GM12874 (cell line): ENCODE measurements around the gene BBIP1.

Experiments used
- TF ChIP-seq, protein P1 (sequence below): IDR thresholded peaks from 2 replicates; pipeline ENCODE4 v1.5.1; 2011; ENCODE audit warnings: low read depth, mild to moderate bottlenecking, control low read depth, low read length, moderate library complexity; ENCODE audit not compliant: insufficient read depth

Gene BBIP1

DNA sequence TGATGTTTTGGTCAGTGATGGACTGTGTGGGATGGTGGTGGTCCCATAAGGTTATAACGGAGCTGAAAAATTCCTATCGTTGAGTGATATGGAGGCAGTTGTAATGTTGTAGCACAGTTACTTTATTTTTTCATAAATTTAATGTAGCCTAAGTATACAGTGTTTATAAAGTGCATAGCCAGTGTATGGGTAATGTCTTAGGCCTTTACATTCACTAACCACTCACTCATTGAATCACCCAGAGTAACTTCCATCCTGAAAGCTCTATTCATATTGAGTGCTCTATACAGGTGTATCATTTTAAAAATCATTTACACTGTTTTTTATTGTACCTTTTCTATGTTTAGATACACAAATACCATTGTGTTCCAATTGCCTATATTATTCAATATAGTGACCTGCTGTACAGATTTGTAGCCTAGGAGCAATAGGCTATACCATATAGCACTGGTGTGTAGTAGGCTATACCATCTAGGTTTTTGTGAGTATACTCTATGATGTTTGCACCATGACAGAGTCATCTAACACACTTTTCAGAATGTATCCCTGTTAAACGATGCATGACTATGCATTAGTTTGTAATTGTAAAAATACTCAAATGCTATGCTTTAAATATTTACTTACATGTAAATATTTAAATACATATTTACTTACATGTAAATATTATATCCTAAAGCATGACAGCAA lies 26.2 kb downstream of the BBIP1 start:
- TF ChIP-seq, protein P1, sequence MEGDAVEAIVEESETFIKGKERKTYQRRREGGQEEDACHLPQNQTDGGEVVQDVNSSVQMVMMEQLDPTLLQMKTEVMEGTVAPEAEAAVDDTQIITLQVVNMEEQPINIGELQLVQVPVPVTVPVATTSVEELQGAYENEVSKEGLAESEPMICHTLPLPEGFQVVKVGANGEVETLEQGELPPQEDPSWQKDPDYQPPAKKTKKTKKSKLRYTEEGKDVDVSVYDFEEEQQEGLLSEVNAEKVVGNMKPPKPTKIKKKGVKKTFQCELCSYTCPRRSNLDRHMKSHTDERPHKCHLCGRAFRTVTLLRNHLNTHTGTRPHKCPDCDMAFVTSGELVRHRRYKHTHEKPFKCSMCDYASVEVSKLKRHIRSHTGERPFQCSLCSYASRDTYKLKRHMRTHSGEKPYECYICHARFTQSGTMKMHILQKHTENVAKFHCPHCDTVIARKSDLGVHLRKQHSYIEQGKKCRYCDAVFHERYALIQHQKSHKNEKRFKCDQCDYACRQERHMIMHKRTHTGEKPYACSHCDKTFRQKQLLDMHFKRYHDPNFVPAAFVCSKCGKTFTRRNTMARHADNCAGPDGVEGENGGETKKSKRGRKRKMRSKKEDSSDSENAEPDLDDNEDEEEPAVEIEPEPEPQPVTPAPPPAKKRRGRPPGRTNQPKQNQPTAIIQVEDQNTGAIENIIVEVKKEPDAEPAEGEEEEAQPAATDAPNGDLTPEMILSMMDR = no peak

DNA sequence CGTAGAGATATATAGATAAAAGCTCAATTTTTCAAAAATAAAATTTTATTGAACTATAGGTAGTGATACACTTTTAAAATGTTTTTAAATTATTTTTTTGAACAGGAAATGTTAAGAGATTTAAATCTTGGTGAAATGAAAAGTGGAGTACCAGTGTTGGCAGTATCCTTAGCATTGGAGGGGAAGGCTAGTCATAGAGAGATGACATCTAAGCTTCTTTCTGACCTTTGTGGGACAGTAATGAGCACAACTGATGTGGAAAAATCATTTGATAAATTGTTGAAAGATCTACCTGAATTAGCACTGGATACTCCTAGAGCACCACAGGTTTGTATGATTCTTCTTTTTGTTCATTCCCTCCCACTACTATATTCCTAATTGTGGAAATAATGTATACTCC lies 31.4 kb downstream of the BBIP1 start:
- TF ChIP-seq, protein P1 = no peak

DNA sequence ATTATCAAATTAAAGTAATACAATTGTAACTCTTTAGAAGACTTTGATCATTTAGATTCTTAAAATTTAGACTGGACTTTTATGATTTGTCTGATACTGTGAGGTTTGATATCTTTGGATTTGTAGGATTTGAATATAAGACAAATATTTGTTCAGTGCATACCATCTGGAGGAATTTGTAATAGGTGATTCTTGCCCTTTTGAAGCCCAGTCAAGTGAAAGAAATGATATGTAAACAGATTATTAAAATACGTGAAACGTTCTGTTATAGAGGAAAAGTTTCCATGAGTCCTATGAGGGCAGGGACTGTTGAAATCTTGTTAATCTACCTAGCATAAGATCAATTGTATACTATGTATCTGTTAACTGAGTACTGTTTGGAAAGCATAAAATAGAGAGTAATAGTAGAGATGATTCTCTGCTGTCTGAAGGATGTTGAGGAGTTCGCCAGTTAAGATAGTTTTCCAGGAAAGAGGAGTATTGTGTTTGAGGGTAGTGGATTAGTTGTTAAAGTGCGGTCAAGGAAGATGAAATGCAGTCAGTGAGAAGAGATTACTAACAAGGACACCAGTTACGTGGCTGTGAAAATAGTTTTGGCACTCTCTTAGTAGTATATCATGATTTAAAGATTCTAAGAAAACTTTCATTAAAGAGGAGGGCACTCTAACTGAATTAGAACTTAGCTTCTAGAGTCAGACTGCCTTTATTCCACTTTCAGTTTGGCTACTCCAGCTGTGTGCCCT lies 32.9 kb downstream of the BBIP1 start:
- TF ChIP-seq, protein P1 = no peak

DNA sequence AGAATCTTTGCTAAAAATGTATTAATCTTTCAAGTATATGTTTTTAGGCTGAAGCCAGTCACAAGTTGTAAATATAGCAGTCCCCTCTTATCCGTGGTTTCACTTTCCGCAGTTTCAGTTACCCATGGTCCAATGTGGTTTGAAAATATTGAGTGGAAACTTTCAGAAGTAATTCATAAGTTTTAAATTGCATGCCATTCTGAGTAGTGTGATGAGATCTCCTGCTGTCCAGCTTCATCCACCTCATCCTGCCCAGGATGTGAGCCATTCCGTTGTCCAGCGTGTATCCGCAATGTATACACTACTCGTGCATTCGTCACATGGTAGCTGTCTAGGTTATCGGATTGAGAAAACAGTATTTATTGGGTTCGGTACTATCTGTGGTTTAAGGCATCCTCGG lies 35.1 kb downstream of the BBIP1 start:
- TF ChIP-seq, protein P1 = no peak

DNA sequence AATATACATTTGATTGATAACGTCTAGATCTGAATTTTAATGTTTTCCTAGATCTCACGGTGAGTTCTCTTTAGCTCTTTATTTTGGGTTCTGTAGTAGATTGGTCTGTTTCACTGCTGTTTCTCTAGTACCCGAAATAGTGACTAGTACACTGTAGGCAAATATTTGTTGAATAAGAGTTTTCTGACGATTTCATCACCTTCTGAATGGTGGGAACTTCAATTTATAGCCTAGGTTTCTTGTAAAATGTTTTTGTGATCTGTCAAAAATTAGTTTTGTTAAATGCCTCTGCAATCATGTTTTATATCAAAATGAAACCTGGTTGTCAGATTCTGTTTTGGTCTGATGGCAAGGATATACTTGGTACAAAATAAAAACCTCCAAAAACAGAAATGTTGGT lies 37.1 kb downstream of the BBIP1 start:
- TF ChIP-seq, protein P1 = no peak

DNA sequence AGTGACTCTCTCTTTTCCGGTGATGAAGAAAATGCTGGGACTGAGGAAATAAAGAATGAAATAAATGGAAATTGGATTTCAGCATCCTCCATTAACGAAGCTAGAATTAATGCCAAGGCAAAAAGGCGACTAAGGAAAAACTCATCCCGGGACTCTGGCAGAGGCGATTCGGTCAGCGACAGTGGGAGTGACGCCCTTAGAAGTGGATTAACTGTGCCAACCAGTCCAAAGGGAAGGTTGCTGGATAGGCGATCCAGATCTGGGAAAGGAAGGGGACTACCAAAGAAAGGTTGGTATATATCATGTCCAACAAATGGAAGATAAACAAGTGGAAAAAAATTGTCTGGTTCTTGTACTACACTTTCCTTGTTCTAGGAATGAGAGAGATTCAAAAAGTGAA lies 37.7 kb downstream of the BBIP1 start:
- TF ChIP-seq, protein P1 = no peak

DNA sequence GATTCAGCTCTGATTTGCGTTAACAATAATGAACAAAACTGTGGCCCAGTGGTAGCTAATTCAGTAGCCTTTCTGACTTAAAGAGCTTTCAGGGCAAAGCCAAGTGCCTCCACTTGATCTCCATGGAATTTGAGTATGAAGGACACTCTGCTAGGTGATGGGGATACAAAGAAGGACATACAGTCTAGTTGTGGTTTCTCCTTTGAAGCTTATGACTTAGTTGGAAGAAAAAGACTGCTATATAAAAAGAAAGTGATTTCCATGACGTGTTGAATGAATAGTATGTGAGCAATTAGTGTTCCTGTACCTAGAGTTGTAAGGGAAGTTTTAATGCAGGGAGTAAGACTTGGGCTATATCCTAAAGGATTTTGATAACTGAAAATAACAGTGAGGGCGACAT lies 39.0 kb downstream of the BBIP1 start:
- TF ChIP-seq, protein P1 = no peak
